Measurements from ENCODE around the gene RASGRP4.

DNA sequence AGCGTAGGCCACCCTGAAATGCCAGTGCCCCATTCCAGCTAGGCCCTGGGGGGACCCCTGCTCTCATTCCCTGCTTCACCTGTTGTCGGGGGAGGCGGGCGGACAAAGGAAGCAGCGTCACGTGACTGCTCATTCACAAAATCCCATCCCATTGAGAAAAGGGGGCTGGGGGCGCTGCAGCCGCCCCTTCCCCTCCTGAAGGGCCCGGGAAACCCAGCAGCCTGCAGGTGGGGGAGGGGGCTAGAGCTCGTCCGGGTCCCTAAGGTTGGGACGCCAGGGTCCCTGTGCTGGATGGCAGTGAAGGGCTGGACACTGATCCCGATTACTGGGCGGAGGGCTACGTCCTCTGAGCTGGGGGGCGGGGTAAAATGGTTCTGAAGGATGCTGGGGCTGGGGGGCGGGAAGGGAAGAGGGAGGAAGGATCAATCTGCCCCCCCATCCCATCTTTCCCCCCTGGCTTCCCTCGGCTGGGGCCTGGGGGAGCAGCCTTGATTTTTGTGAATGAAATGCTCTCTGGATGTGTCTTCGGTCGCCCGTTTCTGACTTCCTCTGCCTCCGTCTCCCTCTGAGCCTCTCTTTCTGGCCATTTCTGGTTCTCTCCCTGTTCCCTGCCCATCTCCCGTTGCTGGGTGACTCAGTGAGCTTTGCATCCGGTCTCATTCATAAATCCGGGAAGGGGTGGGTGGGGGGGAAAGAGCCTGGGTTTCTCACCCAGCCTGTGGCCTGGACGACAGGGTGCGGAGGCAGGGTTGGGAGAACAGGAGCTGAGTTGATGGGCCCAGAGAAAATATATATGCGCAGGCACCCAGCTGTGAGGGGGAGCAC, 36.7 kb downstream of the RASGRP4 start:
- no peak for TF ChIP-seq POLR2A (IDR thresholded peaks at IDR 0.05)
- TF ChIP-seq, protein P1, sequence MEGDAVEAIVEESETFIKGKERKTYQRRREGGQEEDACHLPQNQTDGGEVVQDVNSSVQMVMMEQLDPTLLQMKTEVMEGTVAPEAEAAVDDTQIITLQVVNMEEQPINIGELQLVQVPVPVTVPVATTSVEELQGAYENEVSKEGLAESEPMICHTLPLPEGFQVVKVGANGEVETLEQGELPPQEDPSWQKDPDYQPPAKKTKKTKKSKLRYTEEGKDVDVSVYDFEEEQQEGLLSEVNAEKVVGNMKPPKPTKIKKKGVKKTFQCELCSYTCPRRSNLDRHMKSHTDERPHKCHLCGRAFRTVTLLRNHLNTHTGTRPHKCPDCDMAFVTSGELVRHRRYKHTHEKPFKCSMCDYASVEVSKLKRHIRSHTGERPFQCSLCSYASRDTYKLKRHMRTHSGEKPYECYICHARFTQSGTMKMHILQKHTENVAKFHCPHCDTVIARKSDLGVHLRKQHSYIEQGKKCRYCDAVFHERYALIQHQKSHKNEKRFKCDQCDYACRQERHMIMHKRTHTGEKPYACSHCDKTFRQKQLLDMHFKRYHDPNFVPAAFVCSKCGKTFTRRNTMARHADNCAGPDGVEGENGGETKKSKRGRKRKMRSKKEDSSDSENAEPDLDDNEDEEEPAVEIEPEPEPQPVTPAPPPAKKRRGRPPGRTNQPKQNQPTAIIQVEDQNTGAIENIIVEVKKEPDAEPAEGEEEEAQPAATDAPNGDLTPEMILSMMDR (IDR thresholded peaks at IDR 0.05): no peak

Measured in transverse colon (tissue), 3 donors.